Activated naive CD4-positive, alpha-beta T cell treated with anti-CD3 and anti-CD28 coated beads, Interleukin-2, amount 50 U/mL, for 72 hours (primary cell): ENCODE data around the gene MAPK1. TPM values are rescaled to one million over a fixed set of nuclear protein-coding genes. Genes with fewer than 3 reads are reported as not detected.
A peak's percentile ranks its signal among the peaks of the same experiment; 100 is the strongest.
"Not testable (repeated sequence)": the region's sequence is repeated elsewhere in the genome, so short reads cannot be mapped to it uniquely, and the experiment has no call there.

ENCODE experiments used
- ATAC-seq, 2 donors: fragments of 150-1000 bp; cut with Tn5 transposase; 2 replicates each; pipeline ENCODE4 v1.10.0; 2021; ENCODE audit warnings: mild to moderate bottlenecking in 2 of 2, moderate library complexity in 2 of 2
- DNase-seq, 2 donors: peaks; one replicate each; pipeline ENCODE4 v3.0.0; 2021 to 2022; ENCODE audit warnings: low spot score in 2 of 2
- H3K27ac Mint-ChIP-seq, 2 donors: one replicate each; pipeline ENCODE4 v1.8.0; 2022; ENCODE audit warnings: mild to moderate bottlenecking in 2 of 2, mixed read lengths in 2 of 2
- H3K36me3 Mint-ChIP-seq, 2 donors: one replicate each; pipeline ENCODE4 v1.8.0; 2022; ENCODE audit warnings: mixed read lengths in 2 of 2
- H3K9me3 Mint-ChIP-seq, 2 donors: one replicate each; pipeline ENCODE4 v1.8.0; 2022; ENCODE audit warnings: mixed read lengths in 2 of 2
- total RNA-seq, 2 donors: library from RNA; stranded (reverse); gene quantifications; one replicate each; pipeline ENCODE4 v1.2.3, GENCODE V29; 2022

Gene MAPK1
- total RNA-seq, 2 donors from 2014 or later = 80.3 to 92.6 TPM

- no peaks in the 10 kb centered on the region for H3K9me3 Mint-ChIP-seq
- no peak overlapping the region for H3K27ac Mint-ChIP-seq
- DNase-seq (no peak), ATAC-seq (no peak)
- peaks cover 12 to 24% of the 10 kb centered on the region in 2 donors for H3K36me3 Mint-ChIP-seq
These were observed 107.6 kb downstream of the MAPK1 start for GRCh38 chr22:21759646-21760376.

- no peaks in the 10 kb centered on the region for H3K9me3 Mint-ChIP-seq
- H3K27ac Mint-ChIP-seq = no peak overlapping the region
- ATAC-seq (no peak), DNase-seq (no peak)
- peaks cover 12 to 21% of the 10 kb centered on the region in 2 donors for H3K36me3 Mint-ChIP-seq
These were observed 108.4 kb downstream of the MAPK1 start for GRCh38 chr22:21759093-21759492.

GRCh38 chr22:21758091-21758864, 109.2 kb downstream of the MAPK1 start:
- peak overlapping the region in 1 of 2 donors; percentile 46 for H3K27ac Mint-ChIP-seq
- no peaks in the 10 kb centered on the region for H3K9me3 Mint-ChIP-seq
- peaks cover 12 to 13% of the 10 kb centered on the region in 2 donors for H3K36me3 Mint-ChIP-seq
- DNase-seq (no peak), ATAC-seq (no peak)

- DNase-seq = no peak
- peak; percentile 54 to 86 for ATAC-seq
These were observed 111.6 kb downstream of the MAPK1 start for GRCh38 chr22:21755851-21756284.

GRCh38 chr22:21754523-21754922, 112.9 kb downstream of the MAPK1 start:
- Mint-ChIP-seq H3K27ac (no peak overlapping the region), H3K36me3 (peaks cover 6 to 12% of the 10 kb centered on the region in 2 donors), H3K9me3 (no peaks in the 10 kb centered on the region)
- ATAC-seq (no peak), DNase-seq (no peak)

More at GRCh38 chr22:21755851-21756284, 111.6 kb downstream of the MAPK1 start:
- Mint-ChIP-seq H3K9me3 (no peaks in the 10 kb centered on the region), H3K36me3 (peaks cover 6 to 12% of the 10 kb centered on the region in 2 donors), H3K27ac (peak overlapping the region in 1 of 2 donors; percentile 55)

- H3K36me3 Mint-ChIP-seq = peaks cover under 1 to 7% of the 10 kb centered on the region in 2 donors
- DNase-seq (no peak), ATAC-seq (no peak)
- H3K27ac Mint-ChIP-seq = no peak overlapping the region
- H3K9me3 Mint-ChIP-seq = no peaks in the 10 kb centered on the region
These were observed 113.9 kb downstream of the MAPK1 start for GRCh38 chr22:21753374-21754111.

GRCh38 chr22:21752276-21752675, 115.2 kb downstream of the MAPK1 start:
- ATAC-seq (no peak), DNase-seq (no peak)
- peaks cover 0 to 3% of the 10 kb centered on the region in 2 donors for H3K36me3 Mint-ChIP-seq
- H3K27ac Mint-ChIP-seq = peak overlapping the region in 1 of 2 donors; percentile 66
- H3K9me3 Mint-ChIP-seq = no peaks in the 10 kb centered on the region

GRCh38 chr22:21745948-21746347, 121.5 kb downstream of the MAPK1 start:
- DNase-seq = no peak
- no peak for ATAC-seq
- Mint-ChIP-seq H3K9me3 (no peaks in the 10 kb centered on the region), H3K36me3 (no peaks in the 10 kb centered on the region), H3K27ac (no peak overlapping the region)

GRCh38 chr22:21744917-21745316, 122.5 kb downstream of the MAPK1 start:
- H3K27ac Mint-ChIP-seq, H3K9me3 Mint-ChIP-seq, DNase-seq, H3K36me3 Mint-ChIP-seq, ATAC-seq: not testable (repeated sequence)

GRCh38 chr22:21741790-21742189, 125.7 kb downstream of the MAPK1 start:
- Mint-ChIP-seq H3K27ac (no peak overlapping the region), H3K36me3 (no peaks in the 10 kb centered on the region), H3K9me3 (no peaks in the 10 kb centered on the region)
- DNase-seq = no peak
- peak in 1 of 2 donors; percentile 25 for ATAC-seq

- no peaks in the 10 kb centered on the region for H3K36me3 Mint-ChIP-seq
- H3K9me3 Mint-ChIP-seq = no peaks in the 10 kb centered on the region
- ATAC-seq = no peak
These were observed 126.4 kb downstream of the MAPK1 start for GRCh38 chr22:21741059-21741458.

GRCh38 chr22:21739828-21740377, 127.5 kb downstream of the MAPK1 start:
- ATAC-seq = no peak
- H3K36me3 Mint-ChIP-seq = no peaks in the 10 kb centered on the region
- no peak overlapping the region for H3K27ac Mint-ChIP-seq
- no peaks in the 10 kb centered on the region for H3K9me3 Mint-ChIP-seq
- no peak for DNase-seq

More at GRCh38 chr22:21741059-21741458, 126.4 kb downstream of the MAPK1 start:
- no peak for DNase-seq
- H3K27ac Mint-ChIP-seq = no peak overlapping the region

GRCh38 chr22:21738966-21739365, 128.5 kb downstream of the MAPK1 start:
- ATAC-seq (no peak), DNase-seq (no peak)
- H3K27ac Mint-ChIP-seq = no peak overlapping the region
- H3K9me3 Mint-ChIP-seq = no peaks in the 10 kb centered on the region
- H3K36me3 Mint-ChIP-seq = no peaks in the 10 kb centered on the region

- Mint-ChIP-seq H3K27ac (no peak overlapping the region), H3K36me3 (no peaks in the 10 kb centered on the region), H3K9me3 (no peaks in the 10 kb centered on the region)
- ATAC-seq (no peak), DNase-seq (no peak)
These were observed 129.4 kb downstream of the MAPK1 start for GRCh38 chr22:21738081-21738480.

- no peak for DNase-seq
- no peaks in the 10 kb centered on the region for H3K36me3 Mint-ChIP-seq
- H3K27ac Mint-ChIP-seq = no peak overlapping the region
- no peak for ATAC-seq
- H3K9me3 Mint-ChIP-seq = no peaks in the 10 kb centered on the region
These were observed 130.5 kb downstream of the MAPK1 start for GRCh38 chr22:21736948-21737347.

GRCh38 chr22:21736084-21736642, 131.3 kb downstream of the MAPK1 start:
- ATAC-seq (no peak), DNase-seq (no peak)
- no peaks in the 10 kb centered on the region for H3K9me3 Mint-ChIP-seq
- no peak overlapping the region for H3K27ac Mint-ChIP-seq
- no peaks in the 10 kb centered on the region for H3K36me3 Mint-ChIP-seq
